Spleen (tissue), 11 donors: ENCODE data around the gene OR2V2. TPM values are rescaled to one million over a fixed set of nuclear protein-coding genes. Genes with fewer than 3 reads are reported as not detected.

ENCODE experiments used
- DNase-seq: peaks from one replicate; pipeline ENCODE4 v3.0.0-alpha.2; 2020
- H3K27ac ChIP-seq, 8 donors: fragments of 200-600 bp; sonication (generic) in 7 of 8; 1 replicate in 4 of 8; 2 replicates in 4 of 8; pipeline versions ENCODE4 v1.5.0 to v1.8.0; 2016 to 2021; ENCODE audit warnings: inconsistent platforms in 4 of 8, mild to moderate bottlenecking in 4 of 8, moderate library complexity in 1 of 8
- H3K27me3 ChIP-seq, 7 donors: fragments of 200-600 bp; sonication (generic) in 6 of 7; replicated peaks in 1 of 7; 1 replicate in 4 of 7; 2 replicates in 3 of 7; pipeline versions ENCODE4 v1.5.0 to v1.8.0; 2016 to 2021; ENCODE audit warnings: inconsistent platforms in 3 of 7, mild to moderate bottlenecking in 1 of 7
- H3K36me3 ChIP-seq, 6 donors: fragments of 200-600 bp; sonication (generic) in 5 of 6; 1 replicate in 4 of 6; 2 replicates in 2 of 6; pipeline versions ENCODE4 v1.5.0 to v1.8.0; 2016 to 2021; ENCODE audit warnings: inconsistent platforms in 2 of 6
- H3K4me1 ChIP-seq, 6 donors: fragments of 200-600 bp; sonication (generic) in 5 of 6; 1 replicate in 3 of 6; 2 replicates in 3 of 6; pipeline versions ENCODE4 v1.5.0 to v1.8.0; 2016 to 2021; ENCODE audit warnings: inconsistent platforms in 3 of 6
- H3K4me3 ChIP-seq, 8 donors: fragments of 200-600 bp; sonication (generic) in 7 of 8; 1 replicate in 4 of 8; 2 replicates in 4 of 8; pipeline versions ENCODE4 v1.5.0 to v1.8.0; 2016 to 2021; ENCODE audit warnings: inconsistent platforms in 4 of 8, mild to moderate bottlenecking in 4 of 8, moderate library complexity in 2 of 8
- H3K9me3 ChIP-seq, 8 donors: fragments of 200-600 bp; sonication (generic) in 7 of 8; 1 replicate in 4 of 8; 2 replicates in 4 of 8; pipeline versions ENCODE4 v1.5.0 to v1.8.0; 2016 to 2021; ENCODE audit warnings: inconsistent platforms in 4 of 8
- CTCF ChIP-seq, 11 experiments: fragments of 200-600 bp in 7 of 11; fragments of 450-650 bp in 4 of 11; sonication (generic) in 4 of 11; IDR thresholded peaks in 8 of 11; conservative IDR thresholded peaks in 3 of 11; 1 replicate in 7 of 11; 2 replicates in 4 of 11; pipeline versions ENCODE4 v1.4.0 to v1.8.0; 2016 to 2021; ENCODE audit warnings: antibody characterized with exemption in 11 of 11, inconsistent platforms in 4 of 11, mild to moderate bottlenecking in 1 of 11
- POLR2A ChIP-seq, 3 donors: fragments of 450-650 bp; IDR thresholded peaks; one replicate each; pipeline ENCODE4 v1.5.1; 2017; ENCODE audit warnings: antibody characterized with exemption in 3 of 3, mild to moderate bottlenecking in 1 of 3
- POLR2AphosphoS5 ChIP-seq, 3 donors: sonication (generic); formaldehyde crosslinking; IDR thresholded peaks; one replicate each; pipeline ENCODE4 v1.5.1; 2017; ENCODE audit warnings: antibody characterized with exemption in 3 of 3
- WGBS, 5 donors: extraction: QIAGEN DNeasy Blood & Tissue Kit in 3 of 5; methylation state at CpG; one replicate each; pipeline versions ENCODE4 v1.1.5 to v1.1.7; 2013 to 2018; 5-methylcytosine and 5-hydroxymethylcytosine counted together
- intact Hi-C: fragments of 100-400 bp; cut with DNase I; formaldehyde crosslinking; loops from one replicate; pipeline ENCODE4 v1.15.0; 2023; ENCODE audit warnings: low total_unique reads
- polyA plus RNA-seq, 3 donors: library from polyadenylated mRNA; stranded (reverse); fragments of 200-250 nt; gene quantifications; one replicate each; pipeline ENCODE4 v1.2.1, GENCODE V29; 2013
- total RNA-seq, 7 donors: library from RNA; depleted of rRNA in 3 of 7; stranded (reverse); fragments of >200 nt in 3 of 7; fragmentation: NEBNext Ultra II Directional in 4 of 7; extraction: Animal tissue kit (Norgen Biotek cat#: 25700) in 4 of 7; gene quantifications; one replicate each; pipeline versions ENCODE4 v1.1.0 to v1.2.1, GENCODE V29; 2016 to 2021
- donor health status: healthy with polysubstance abuse.
- donor health status: DM: no; HTN: no; CAD: no; lungs with moderate emphysema.
- donor health status: DM: no; HTN: no; CAD: no.
- donor health status: Bipolar disorder and iron deficiency.
- donor health status: healthy.
- donor health status: DM: no; HTN: no; CAD: no.
- donor health status: DM: yes; HTN: yes; CAD: no.

Gene OR2V2
- total and polyA plus RNA-seq, 10 donors = not detected

GRCh38 chr5:181120761-181121160 is 26.6 kb upstream of the OR2V2 start:
- Histone ChIP-seq H3K27me3 (peaks cover 0 to 93% (median 28%) of the 10 kb centered on the region in 7 donors), H3K4me1 (peaks cover 0 to 12% (median 5%) of the 10 kb centered on the region in 6 donors), H3K9me3 (no peaks in the 10 kb centered on the region), H3K4me3 (no peak overlapping the region), H3K36me3 (no peaks in the 10 kb centered on the region), H3K27ac (no peak overlapping the region)
- DNase-seq = no peak
- 77 to 94% (median 86%) methylated on average over 5 of the region's 5 CpGs for WGBS, 5 donors
- no peak for TF ChIP-seq POLR2AphosphoS5 (IDR thresholded peaks at IDR 0.05)
- no peak for TF ChIP-seq POLR2A (IDR thresholded peaks at IDR 0.05)
- no peak for TF ChIP-seq CTCF (IDR thresholded peaks at IDR 0.05 in 8 of 11, conservative IDR thresholded peaks at IDR 0.05 in 3 of 11)
- intact Hi-C loops = no loop called here

GRCh38 chr5:181121675-181122561 is 25.5 kb upstream of the OR2V2 start:
- H3K27ac ChIP-seq = peak overlapping the region in 1 of 8 donors; percentile 52
- H3K9me3 ChIP-seq = no peaks in the 10 kb centered on the region
- intact Hi-C loops = no loop called here
- TF ChIP-seq CTCF (IDR thresholded peaks at IDR 0.05 in 8 of 11, conservative IDR thresholded peaks at IDR 0.05 in 3 of 11) (peak in 6 of 11 experiments; percentile 19 to 43 (median 28)), POLR2AphosphoS5 (IDR thresholded peaks at IDR 0.05) (peak in 1 of 3 donors; percentile 14), POLR2A (IDR thresholded peaks at IDR 0.05) (no peak)
- WGBS, 5 donors = 46 to 51% (median 51%) methylated on average over 28 of the region's 28 CpGs
- H3K4me3 ChIP-seq = no peak overlapping the region
- H3K36me3 ChIP-seq = no peaks in the 10 kb centered on the region
- peaks cover 0 to 12% (median 5%) of the 10 kb centered on the region in 6 donors for H3K4me1 ChIP-seq
- peak; percentile 53 for DNase-seq
- H3K27me3 ChIP-seq = peaks cover 0 to 88% (median 18%) of the 10 kb centered on the region in 7 donors

- Histone ChIP-seq H3K27me3 (peaks cover 0 to 89% (median 14%) of the 10 kb centered on the region in 7 donors), H3K36me3 (no peaks in the 10 kb centered on the region), H3K4me3 (no peak overlapping the region), H3K4me1 (peaks cover 0 to 12% (median 5%) of the 10 kb centered on the region in 6 donors), H3K27ac (no peak overlapping the region), H3K9me3 (no peaks in the 10 kb centered on the region)
- TF ChIP-seq CTCF (IDR thresholded peaks at IDR 0.05 in 8 of 11, conservative IDR thresholded peaks at IDR 0.05 in 3 of 11) = no peak
- no peak for TF ChIP-seq POLR2AphosphoS5 (IDR thresholded peaks at IDR 0.05)
- TF ChIP-seq POLR2A (IDR thresholded peaks at IDR 0.05) = no peak
- intact Hi-C loops = no loop called here
- 69 to 90% (median 81%) methylated on average over 3 of the region's 3 CpGs for WGBS, 5 donors
- no peak for DNase-seq
Observed at GRCh38 chr5:181124526-181124925, 22.9 kb upstream of the OR2V2 start.

DNA sequence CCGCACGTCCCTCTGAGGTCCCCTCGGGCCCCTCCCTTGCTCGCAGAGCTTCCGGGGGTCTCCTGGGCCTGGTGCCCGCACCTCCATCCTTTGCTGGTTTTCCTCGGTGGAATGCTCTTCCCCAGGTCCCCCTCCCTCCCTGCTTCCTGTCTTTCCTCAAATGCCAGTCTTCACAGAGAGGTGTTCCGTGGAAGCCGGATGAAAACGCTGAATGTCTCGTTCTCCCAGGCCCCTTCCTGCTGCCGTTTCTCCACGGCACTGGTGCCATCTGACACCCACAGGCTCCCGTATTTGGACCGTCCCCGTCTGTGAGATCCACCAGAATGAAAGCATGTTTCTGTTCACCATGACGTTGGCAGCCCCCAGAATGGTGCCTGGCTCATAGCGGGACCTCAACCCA is 20.5 kb upstream of the OR2V2 start:
- Histone ChIP-seq H3K36me3 (no peaks in the 10 kb centered on the region), H3K4me3 (no peak overlapping the region), H3K27me3 (peaks cover 0 to 88% (median 7%) of the 10 kb centered on the region in 7 donors), H3K9me3 (no peaks in the 10 kb centered on the region), H3K4me1 (peaks cover 0 to 7% (median 3%) of the 10 kb centered on the region in 6 donors), H3K27ac (no peak overlapping the region)
- TF ChIP-seq POLR2A (IDR thresholded peaks at IDR 0.05) (no peak), CTCF (IDR thresholded peaks at IDR 0.05 in 8 of 11, conservative IDR thresholded peaks at IDR 0.05 in 3 of 11) (no peak), POLR2AphosphoS5 (IDR thresholded peaks at IDR 0.05) (no peak)
- WGBS, 5 donors = 59 to 65% (median 61%) methylated on average over 18 of the region's 18 CpGs
- intact Hi-C loops = no loop called here
- no peak for DNase-seq
